Body of pancreas (tissue), 4 donors: ENCODE data around the gene PLXNB3. TPM values are rescaled to one million over a fixed set of nuclear protein-coding genes. Genes with fewer than 3 reads are reported as not detected.

Experiments used
- ATAC-seq: fragments of 150-250 bp; one replicate; pipeline ENCODE4 v1.9.1; 2016
- DNase-seq, 4 donors: peaks; one replicate each; pipeline ENCODE4 v3.0.0-alpha.2; 2019
- H3K27ac ChIP-seq, 4 donors: fragments of 200-600 bp; sonication (generic); 1 replicate in 3 of 4; 2 replicates in 1 of 4; pipeline versions ENCODE4 v1.5.1 to v1.6.1; 2016 to 2019; ENCODE audit warnings: mild to moderate bottlenecking in 1 of 4, mixed read lengths in 1 of 4, moderate library complexity in 1 of 4
- H3K27me3 ChIP-seq, 2 donors: fragments of 200-600 bp; sonication (generic); one replicate each; pipeline ENCODE4 v1.6.0; 2016; ENCODE audit warnings: mild to moderate bottlenecking in 1 of 2
- H3K36me3 ChIP-seq, 2 donors: fragments of 200-600 bp; sonication (generic); replicated peaks in 1 of 2; 2 replicates each; pipeline ENCODE4 v1.5.1; 2016; ENCODE audit warnings: low read depth in 2 of 2; ENCODE audit not compliant: insufficient read depth in 1 of 2
- H3K4me1 ChIP-seq: fragments of 200-600 bp; sonication (generic); one replicate; pipeline ENCODE4 v1.6.0; 2016
- H3K4me3 ChIP-seq, 2 donors: fragments of 200-600 bp; sonication (generic); 1 replicate in 1 of 2; 2 replicates in 1 of 2; pipeline ENCODE4 v1.5.1; 2016 to 2019
- H3K9me3 ChIP-seq, 3 donors: fragments of 200-600 bp; sonication (generic); 1 replicate in 2 of 3; 2 replicates in 1 of 3; pipeline ENCODE4 v1.5.1; 2016
- CTCF ChIP-seq, 7 experiments: fragments of 450-650 bp in 4 of 7; fragments of 200-600 bp in 3 of 7; sonication (generic) in 3 of 7; IDR thresholded peaks; one replicate each; pipeline ENCODE4 v1.5.1; 2016 to 2019; ENCODE audit warnings: antibody characterized with exemption in 7 of 7
- POLR2A ChIP-seq, 3 donors: fragments of 450-650 bp; IDR thresholded peaks; one replicate each; pipeline ENCODE4 v1.6.1; 2016; ENCODE audit warnings: antibody characterized with exemption in 3 of 3, mild to moderate bottlenecking in 2 of 3
- WGBS, 2 donors: methylation state at CpG; one replicate each; pipeline ENCODE4 v1.1.5; 2017; 5-methylcytosine and 5-hydroxymethylcytosine counted together
- intact Hi-C: fragments of 100-400 bp; cut with DNase I; formaldehyde crosslinking; loops from one replicate; pipeline ENCODE4 v1.15.1; 2023
- total RNA-seq, 2 donors: library from RNA; depleted of rRNA; stranded (reverse); fragments of >200 nt; gene quantifications; one replicate each; pipeline ENCODE4 v1.1.0, GENCODE V29; 2016

The PLXNB3 gene
- total RNA-seq, 2 donors from 2014 or later = 4.2 to 13.2 TPM

DNA sequence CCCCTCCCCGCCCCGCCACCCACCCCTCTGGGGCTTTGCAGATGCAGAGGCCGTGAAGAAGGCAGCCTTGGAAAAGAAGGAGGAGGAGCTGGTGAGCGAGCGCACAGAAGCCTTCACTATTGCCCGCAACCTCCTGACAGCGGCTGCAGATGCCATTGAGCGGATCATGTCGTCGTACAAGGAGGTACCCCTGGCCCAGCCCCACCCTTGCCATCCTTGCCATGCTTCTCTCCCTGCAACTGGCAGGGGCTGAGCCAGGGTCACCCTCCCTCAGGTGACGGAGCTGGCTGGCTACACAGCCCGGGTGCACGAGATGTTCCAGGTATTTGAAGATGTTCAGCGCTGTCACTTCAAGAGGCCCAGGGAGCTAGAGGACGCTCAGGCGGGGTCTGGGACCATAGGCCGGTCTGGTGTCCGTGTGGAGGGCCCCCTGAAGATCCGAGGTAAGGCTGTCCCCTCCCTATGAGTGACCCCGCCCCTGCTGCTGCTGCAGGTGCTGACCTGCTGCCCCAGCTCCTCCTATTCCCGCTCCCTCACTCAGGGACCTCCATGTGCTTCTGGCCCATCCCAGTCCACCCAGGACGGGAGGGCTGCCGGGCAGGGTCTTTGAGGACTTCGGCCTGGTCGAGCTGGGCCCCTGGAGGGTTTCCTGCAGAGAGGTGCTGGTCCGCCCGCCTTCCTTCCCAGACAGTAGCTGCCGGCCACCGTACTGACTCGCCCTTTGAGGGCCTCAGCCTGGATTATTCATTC lies 27.8 kb upstream of the PLXNB3 start:
- Histone ChIP-seq H3K9me3 (no peaks in the 10 kb centered on the region), H3K27ac (no peak overlapping the region), H3K27me3 (no peaks in the 10 kb centered on the region), H3K4me1 (no peaks in the 10 kb centered on the region), H3K36me3 (peaks cover 0 to 2% of the 10 kb centered on the region in 2 donors), H3K4me3 (no peak overlapping the region)
- DNase-seq (no peak), ATAC-seq (no peak)
- intact Hi-C loops = no loop called here
- no peak for TF ChIP-seq CTCF (IDR thresholded peaks at IDR 0.05)
- 93 to 94% methylated on average over 3 to 10 of the region's 30 CpGs for WGBS, 2 donors

DNA sequence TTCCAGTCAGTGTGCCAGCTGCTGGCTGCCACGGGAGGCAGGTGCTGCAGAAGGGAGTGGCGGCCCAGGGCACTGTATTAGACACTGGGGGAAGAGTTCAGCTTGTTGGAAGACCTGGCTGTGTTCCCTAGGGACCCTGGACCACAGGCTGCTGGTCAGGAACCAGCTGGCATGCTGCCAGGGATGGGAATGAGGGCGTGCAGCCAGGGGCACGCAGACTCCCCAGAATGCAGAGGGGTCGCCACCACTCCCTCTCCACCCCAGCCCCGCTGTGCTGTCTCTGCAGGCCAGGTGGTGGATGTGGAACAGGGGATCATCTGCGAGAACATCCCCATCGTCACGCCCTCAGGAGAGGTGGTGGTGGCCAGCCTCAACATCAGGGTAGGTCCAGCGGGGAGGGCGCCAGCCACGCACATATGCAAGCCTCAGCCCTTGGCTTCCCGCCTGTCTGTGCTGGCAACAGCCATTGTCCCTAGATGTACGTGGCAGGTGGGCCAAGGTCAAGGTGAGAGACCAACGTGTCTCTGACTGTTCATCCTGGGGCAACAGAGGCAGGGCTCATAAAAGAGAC lies 27.1 kb upstream of the PLXNB3 start:
- H3K27me3 ChIP-seq = no peaks in the 10 kb centered on the region
- DNase-seq = no peak
- H3K27ac ChIP-seq = no peak overlapping the region
- peaks cover 0 to 2% of the 10 kb centered on the region in 2 donors for H3K36me3 ChIP-seq
- no peaks in the 10 kb centered on the region for H3K9me3 ChIP-seq
- intact Hi-C loops = no loop called here
- no peaks in the 10 kb centered on the region for H3K4me1 ChIP-seq
- 90% methylated on average over 7 of the region's 15 CpGs; no CpG with 5 or more reads in 1 of the 2 donors for WGBS, 2 donors
- TF ChIP-seq POLR2A (IDR thresholded peaks at IDR 0.05) = no peak
- no peak for TF ChIP-seq CTCF (IDR thresholded peaks at IDR 0.05)
- ATAC-seq = no peak
- no peak overlapping the region for H3K4me3 ChIP-seq

GRCh38 chrX:153738056-153738605 lies 25.9 kb upstream of the PLXNB3 start:
- Histone ChIP-seq H3K27me3 (no peaks in the 10 kb centered on the region), H3K9me3 (no peaks in the 10 kb centered on the region), H3K4me3 (no peak overlapping the region), H3K4me1 (no peaks in the 10 kb centered on the region), H3K36me3 (peaks cover 0 to 2% of the 10 kb centered on the region in 2 donors), H3K27ac (no peak overlapping the region)
- intact Hi-C loops = no loop called here
- no peak for ATAC-seq
- no peak for DNase-seq
- WGBS, 2 donors = 100% methylated on average over 1 to 3 of the region's 27 CpGs
- TF ChIP-seq POLR2A (IDR thresholded peaks at IDR 0.05) (no peak), CTCF (IDR thresholded peaks at IDR 0.05) (no peak)

DNA sequence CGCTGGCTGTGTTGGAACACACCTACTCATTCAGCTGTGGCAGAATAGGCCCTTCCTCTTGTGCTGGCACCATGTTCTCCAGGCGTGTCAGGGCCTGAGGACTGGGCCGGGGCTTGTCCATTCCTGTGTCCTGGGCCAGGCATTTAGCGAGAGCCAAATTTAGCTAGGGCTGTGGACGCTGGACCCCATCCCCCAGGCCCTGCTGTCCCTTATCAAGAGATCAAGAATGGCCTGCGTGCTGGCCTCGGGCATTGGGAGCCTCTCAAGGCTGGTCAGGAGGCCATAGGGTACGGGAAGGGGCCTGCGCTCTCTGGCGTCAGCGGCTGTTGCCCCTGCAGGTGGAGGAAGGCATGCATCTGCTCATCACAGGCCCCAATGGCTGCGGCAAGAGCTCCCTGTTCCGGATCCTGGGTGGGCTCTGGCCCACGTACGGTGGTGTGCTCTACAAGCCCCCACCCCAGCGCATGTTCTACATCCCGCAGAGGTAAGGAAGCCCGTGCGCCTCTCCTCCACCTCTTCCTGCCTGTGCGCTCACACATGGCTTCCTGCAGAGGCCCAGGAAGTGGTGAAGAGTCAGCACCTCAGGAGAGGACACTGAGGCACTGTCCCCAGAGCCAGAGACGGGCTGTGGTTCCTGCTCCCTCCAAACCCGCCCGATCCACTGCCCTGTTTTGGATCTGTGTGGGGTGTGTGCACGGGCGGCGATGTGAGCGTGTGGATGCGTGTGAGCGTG lies 24.1 kb upstream of the PLXNB3 start:
- Histone ChIP-seq H3K27me3 (no peaks in the 10 kb centered on the region), H3K9me3 (no peaks in the 10 kb centered on the region), H3K4me1 (no peaks in the 10 kb centered on the region), H3K4me3 (no peak overlapping the region), H3K36me3 (peaks cover 0 to 2% of the 10 kb centered on the region in 2 donors), H3K27ac (no peak overlapping the region)
- TF ChIP-seq POLR2A (IDR thresholded peaks at IDR 0.05) (no peak), CTCF (IDR thresholded peaks at IDR 0.05) (no peak)
- intact Hi-C loops = no loop called here
- 80 to 81% methylated on average over 1 to 19 of the region's 29 CpGs for WGBS, 2 donors
- ATAC-seq (no peak), DNase-seq (no peak)
